IMR-90 (cell line): ENCODE data around the gene XRCC4. TPM values are rescaled to one million over a fixed set of nuclear protein-coding genes. Genes with fewer than 3 reads are reported as not detected.
A peak's percentile ranks its signal among the peaks of the same experiment; 100 is the strongest.

Experiments
- ATAC-seq: fragments of 200-7000 bp; cut with Tn5 transposase; 2 replicates; pipeline ENCODE4 v1.9.1; 2020; ENCODE audit warnings: low read depth, mild to moderate bottlenecking, moderate library complexity
- BruUV-seq: library from RNA; stranded (reverse); fragments of 400-500 nt; replicated peaks from 2 replicates; lab custom pipeline; 2021; lab: Mats Ljungman, UMichigan
- CTCF ChIA-PET: fragments of 300-600 bp; formaldehyde crosslinking; extraction: SDS; loops from one replicate; lab custom pipeline; 2021; ENCODE audit warnings: antibody characterized with exemption; lab: Yijun Ruan, JAX
- POLR2A ChIA-PET: fragments of 300-600 bp; sonication (Branson Sonifier 250); formaldehyde crosslinking; loops from one replicate; lab custom pipeline; 2022; ENCODE audit warnings: antibody characterized with exemption; ENCODE audit not compliant: unreplicated experiment; lab: Charles Lee
- DNase-seq: peaks from one replicate; pipeline ENCODE4 v3.0.0; 2013
- H2AFZ ChIP-seq: replicated peaks from 2 replicates; pipeline ENCODE3; 2013; ENCODE audit warnings: low read length, mild to moderate bottlenecking; ENCODE audit not compliant: poor library complexity
- H2AK5ac ChIP-seq: 2 replicates; pipeline ENCODE4 v1.6.1; 2013; ENCODE audit warnings: low read depth, low read length, inconsistent platforms
- H2AK9ac ChIP-seq: replicated peaks from 2 replicates; pipeline ENCODE3; 2013; ENCODE audit warnings: mild to moderate bottlenecking, low read depth, low read length, moderate library complexity; ENCODE audit not compliant: poor library complexity
- H2BK120ac ChIP-seq: 2 replicates; pipeline ENCODE4 v1.6.1; 2013; ENCODE audit warnings: low read depth, low read length, inconsistent platforms
- H2BK15ac ChIP-seq: 3 replicates; pipeline ENCODE4 v1.6.1; 2013; ENCODE audit warnings: low read depth, low read length, inconsistent platforms
- H2BK20ac ChIP-seq: 2 replicates; pipeline ENCODE4 v1.6.1; 2013; ENCODE audit warnings: low read depth, mild to moderate bottlenecking, inconsistent platforms, low read length, moderate library complexity
- H2BK5ac ChIP-seq: 2 replicates; pipeline ENCODE4 v1.6.1; 2013; ENCODE audit warnings: mild to moderate bottlenecking, low read depth, low read length, inconsistent platforms; ENCODE audit not compliant: poor library complexity, severe bottlenecking
- H3K14ac ChIP-seq: replicated peaks from 2 replicates; pipeline ENCODE4 v1.6.1; 2013; ENCODE audit warnings: low read depth, low read length, inconsistent platforms
- H3K18ac ChIP-seq: 2 replicates; pipeline ENCODE4 v1.6.1; 2013; ENCODE audit warnings: low read depth, low read length, control low read depth
- H3K23ac ChIP-seq: 2 replicates; pipeline ENCODE4 v1.6.1; 2013; ENCODE audit warnings: low read depth, low read length, inconsistent platforms
- H3K27ac ChIP-seq: 2 replicates; pipeline ENCODE4 v1.5.1; 2013; ENCODE audit warnings: mild to moderate bottlenecking, control low read depth, low read length; ENCODE audit not compliant: insufficient read depth
- H3K27me3 ChIP-seq: 2 replicates; pipeline ENCODE4 v1.6.1; 2013; ENCODE audit warnings: low read length; ENCODE audit not compliant: control insufficient read depth, insufficient read depth
- H3K36me3 ChIP-seq: 2 replicates; pipeline ENCODE4 v1.6.1; 2013; ENCODE audit warnings: low read length, mixed read lengths; ENCODE audit not compliant: control insufficient read depth, insufficient read depth
- H3K4ac ChIP-seq: 2 replicates; pipeline ENCODE4 v1.6.1; 2013; ENCODE audit warnings: low read depth, low read length, inconsistent platforms
- H3K4me1 ChIP-seq: 2 replicates; pipeline ENCODE4 v1.6.1; 2013; ENCODE audit warnings: low read length, mixed read lengths; ENCODE audit not compliant: control insufficient read depth, insufficient read depth
- H3K4me2 ChIP-seq: 2 replicates; pipeline ENCODE4 v1.6.1; 2013; ENCODE audit warnings: low read depth, mild to moderate bottlenecking, control low read depth, low read length, moderate library complexity
- H3K4me3 ChIP-seq: 2 replicates; pipeline ENCODE4 v1.5.1; 2013; ENCODE audit warnings: low read depth, mild to moderate bottlenecking, control low read depth, low read length, moderate library complexity; ENCODE audit not compliant: insufficient read depth
- H3K56ac ChIP-seq: 2 replicates; pipeline ENCODE4 v1.6.1; 2013; ENCODE audit warnings: low read length, inconsistent platforms; ENCODE audit not compliant: insufficient read depth; ENCODE audit errors: extremely low read depth
- H3K79me1 ChIP-seq, 2 experiments: 2 replicates each; pipeline ENCODE4 v1.6.1; 2013; ENCODE audit warnings: low read length in 2 of 2, inconsistent platforms in 1 of 2, low read depth in 1 of 2
- H3K9ac ChIP-seq: 2 replicates; pipeline ENCODE4 v1.6.1; 2013; ENCODE audit warnings: low read depth, low read length, control low read depth
- H3K9me1 ChIP-seq: 2 replicates; pipeline ENCODE4 v1.6.1; 2013; ENCODE audit warnings: low read length, inconsistent platforms; ENCODE audit not compliant: insufficient read depth
- H3K9me3 ChIP-seq: 2 replicates; pipeline ENCODE4 v1.6.1; 2013; ENCODE audit warnings: low read length; ENCODE audit not compliant: control insufficient read depth, insufficient read depth
- H4K20me1 ChIP-seq: 2 replicates; pipeline ENCODE4 v1.6.1; 2013; ENCODE audit warnings: low read length, inconsistent platforms; ENCODE audit not compliant: insufficient read depth
- H4K5ac ChIP-seq: 2 replicates; pipeline ENCODE4 v1.6.1; 2013; ENCODE audit warnings: mild to moderate bottlenecking, low read depth, low read length, control low read depth
- H4K8ac ChIP-seq, 2 experiments: 2 replicates each; pipeline ENCODE4 v1.6.1; 2013; ENCODE audit warnings: low read depth in 2 of 2, low read length in 2 of 2, control low read depth in 1 of 2, inconsistent platforms in 1 of 2
- H4K91ac ChIP-seq: 2 replicates; pipeline ENCODE4 v1.6.1; 2013; ENCODE audit warnings: low read depth, low read length, inconsistent platforms; ENCODE audit not compliant: insufficient read depth
- BHLHE40 ChIP-seq: fragments of 150-350 bp; IDR thresholded peaks from 2 replicates; pipeline ENCODE4 v1.6.1; 2016; ENCODE audit warnings: mild to moderate bottlenecking, low read depth, low read length
- CHD1 ChIP-seq: IDR thresholded peaks from 2 replicates; pipeline ENCODE4 v1.6.1; 2012; ENCODE audit warnings: low read depth, low read length, improper control_type of control experiment
- ELK1 ChIP-seq: fragments of 150-350 bp; IDR thresholded peaks from 2 replicates; pipeline ENCODE4 v1.6.1; 2016; ENCODE audit warnings: low read depth, mild to moderate bottlenecking, low read length, moderate library complexity, borderline replicate concordance
- FOS ChIP-seq: fragments of 150-350 bp; IDR thresholded peaks from 2 replicates; pipeline ENCODE4 v1.6.1; 2016; ENCODE audit warnings: low read depth, low read length
- MAZ ChIP-seq: IDR thresholded peaks from 2 replicates; pipeline ENCODE4 v1.6.1; 2012; ENCODE audit warnings: low read depth, mild to moderate bottlenecking, low read length, improper control_type of control experiment, moderate library complexity, borderline replicate concordance
- RCOR1 ChIP-seq: IDR thresholded peaks from 2 replicates; pipeline ENCODE4 v1.6.1; 2012; ENCODE audit warnings: mild to moderate bottlenecking, low read length, improper control_type of control experiment; ENCODE audit not compliant: insufficient replicate concordance
- WGBS, 2 experiments: methylation state at CpG; one replicate each; pipeline versions ENCODE4 v1.1.5 to v1.1.7; 2013; ENCODE audit warnings: missing lambda C conversion rate in 2 of 2; ENCODE audit not compliant: insufficient read length in 1 of 2; ENCODE audit errors: extremely low coverage in 2 of 2; 5-methylcytosine and 5-hydroxymethylcytosine counted together
- dilution Hi-C: fragments of 300-500 bp; cut with HindIII; formaldehyde crosslinking; loops from one replicate; pipeline ENCODE4 v1.14.3; 2018; ENCODE audit warnings: low sequenced_read_pairs; ENCODE audit not compliant: unreplicated experiment
- in situ Hi-C: fragments of 300-500 bp; cut with MboI; formaldehyde crosslinking; loops from 3 replicates; pipeline ENCODE4 v1.14.3; 2019; ENCODE audit warnings: low sequenced_read_pairs, inconsistent platforms, mixed read lengths
- intact Hi-C: fragments of 100-400 bp; cut with micrococcal nuclease; formaldehyde crosslinking; loops from 2 replicates; pipeline ENCODE4 v1.10.0; 2022
- polyA plus RNA-seq, 3 experiments: library from polyadenylated mRNA; depleted of rRNA; stranded (reverse); fragments of >200 nt; gene quantifications; 2 replicates each; pipeline ENCODE4 v1.2.3, GENCODE V29; 2012; ENCODE audit warnings: low replicate concordance in 1 of 3
- total RNA-seq: library from RNA; depleted of rRNA; stranded (reverse); fragments of >200 nt; gene quantifications from 2 replicates; pipeline ENCODE4 v1.2.3, GENCODE V29; 2012

Gene XRCC4
- total and polyA plus RNA-seq, 2 of the 4 experiments (the other 2 are of a cell fraction): 3.5 to 4.7 TPM

- Histone ChIP-seq H2AK9ac (no peak overlapping the region), H2BK20ac (no peak overlapping the region), H3K9me3 (no peaks in the 10 kb centered on the region), H3K9ac (no peak overlapping the region), H3K4ac (no peak overlapping the region), H3K18ac (no peak overlapping the region), H2AK5ac (no peak overlapping the region), H3K36me3 (no peaks in the 10 kb centered on the region), H4K91ac (no peak overlapping the region), H3K4me2 (0 out of 2 replicates have a peak overlapping the region, but pooled peaks have one; percentile 3), H2BK120ac (peak overlapping the region; percentile 56), H2BK15ac (no peak overlapping the region), H3K56ac (no peak overlapping the region), H3K4me1 (no peaks in the 10 kb centered on the region), H3K9me1 (peaks cover 5% of the 10 kb centered on the region; the same call in 1 of the 2 replicates), H3K14ac (0 out of 2 replicates have a peak overlapping the region, but pooled peaks have one; percentile 48), H4K8ac (no peak overlapping the region), H3K79me1 (no peaks in the 10 kb centered on the region), H3K23ac (no peak overlapping the region), H4K5ac (no peak overlapping the region), H3K4me3 (no peak overlapping the region), H2AFZ (no peak overlapping the region), H4K20me1 (no peaks in the 10 kb centered on the region), H3K27ac (no peak overlapping the region), H3K27me3 (no peaks in the 10 kb centered on the region), H2BK5ac (no peak overlapping the region)
- ChIA-PET POLR2A (no interaction called here), CTCF (no interaction called here)
- WGBS, 2 experiments: no CpG with 5 or more reads among the region's 5 CpGs
- ATAC-seq (peak; percentile 87), DNase-seq (peak; percentile 88)
- TF ChIP-seq ELK1: no peak
- TF ChIP-seq CHD1: no peak
- TF ChIP-seq MAZ: no peak
- TF ChIP-seq RCOR1: no peak
- 0 out of 2 replicates have a peak, but pooled peaks have one; percentile 4 for TF ChIP-seq BHLHE40
- TF ChIP-seq FOS: peak; percentile 44; the same call in 1 of the 2 replicates
- BruUV-seq: no TSS peak
- dilution Hi-C loops (no loop called here), in situ Hi-C loops (no loop called here), intact Hi-C loops (loop anchor here (1.0 kb wide), 1 partner anchor 9 kb away; no protein-coding TSS in a partner anchor)
Measured at GRCh38 chr5:83368319-83368718, 291.0 kb downstream of the XRCC4 start.
